Neural cell (in vitro differentiated cells): ENCODE measurements around the gene DCHS1. TPM values are rescaled to one million over a fixed set of nuclear protein-coding genes. Genes with fewer than 3 reads are reported as not detected.

Experiments
- H2AFZ ChIP-seq: fragments of 200-600, 300-800 bp; sonication (generic), shearing (Covaris generic); 2 replicates; pipeline ENCODE4 v1.6.0; 2014; ENCODE audit warnings: low read depth, mild to moderate bottlenecking, antibody characterized with exemption, low read length, moderate library complexity
- H3F3A ChIP-seq: fragments of 200-600 bp; shearing (Covaris generic); 2 replicates; pipeline ENCODE4 v1.6.1; 2016; ENCODE audit warnings: mild to moderate bottlenecking, moderate library complexity, mixed read lengths, antibody characterized with exemption, low read length; ENCODE audit not compliant: insufficient read depth, poor library complexity, severe bottlenecking
- H3K27ac ChIP-seq: fragments of 200-600, 300-800 bp; sonication (generic), shearing (Covaris generic); 2 replicates; pipeline ENCODE4 v1.5.1; 2014; ENCODE audit warnings: mild to moderate bottlenecking, low read length, moderate library complexity
- H3K27me3 ChIP-seq: fragments of 300-800, 200-600 bp; sonication (generic), shearing (Covaris generic); 2 replicates; pipeline ENCODE4 v1.6.0; 2014; ENCODE audit warnings: mild to moderate bottlenecking, low read depth, low read length, moderate library complexity; ENCODE audit not compliant: insufficient read depth
- H3K36me3 ChIP-seq: fragments of 300-800, 200-600 bp; sonication (generic), shearing (Covaris generic); 2 replicates; pipeline ENCODE4 v1.5.1; 2014; ENCODE audit warnings: mild to moderate bottlenecking, antibody characterized with exemption, low read length, moderate library complexity; ENCODE audit not compliant: insufficient read depth
- H3K4me2 ChIP-seq: fragments of 300-800, 200-600 bp; sonication (generic), shearing (Covaris generic); 2 replicates; pipeline ENCODE4 v1.6.0; 2014; ENCODE audit warnings: mild to moderate bottlenecking, low read length
- H3K4me3 ChIP-seq: fragments of 300-800, 200-600 bp; sonication (generic), shearing (Covaris generic); 2 replicates; pipeline ENCODE4 v1.5.1; 2014; ENCODE audit warnings: mild to moderate bottlenecking, low read length, moderate library complexity
- H3K79me2 ChIP-seq: fragments of 200-600 bp; shearing (Covaris generic); replicated peaks from 2 replicates; pipeline ENCODE4 v1.6.0; 2014; ENCODE audit warnings: mild to moderate bottlenecking, low read length, moderate library complexity; ENCODE audit not compliant: insufficient read depth
- H3K9ac ChIP-seq: fragments of 300-800, 200-600 bp; sonication (generic), shearing (Covaris generic); 2 replicates; pipeline ENCODE4 v1.6.1; 2016; ENCODE audit warnings: mild to moderate bottlenecking, low read length, mixed read lengths
- H3K9me2 ChIP-seq: fragments of 200-600 bp; shearing (Covaris generic); 2 replicates; pipeline ENCODE4 v1.6.1; 2016; ENCODE audit warnings: mild to moderate bottlenecking, low read length, mixed read lengths; ENCODE audit not compliant: insufficient read depth
- H3K9me3 ChIP-seq: fragments of 200-600, 300-800 bp; sonication (generic), shearing (Covaris generic); 2 replicates; pipeline ENCODE4 v1.6.1; 2016; ENCODE audit warnings: mild to moderate bottlenecking, mixed run types, low read length, moderate library complexity, mixed read lengths
- H4K20me1 ChIP-seq: fragments of 200-600 bp; shearing (Covaris generic); 2 replicates; pipeline ENCODE4 v1.6.1; 2016; ENCODE audit warnings: mild to moderate bottlenecking, mixed run types; ENCODE audit not compliant: insufficient read depth
- CTCF ChIP-seq: fragments of 450-650 bp; IDR thresholded peaks from 2 replicates; pipeline ENCODE4 v1.5.1; 2014; ENCODE audit warnings: antibody characterized with exemption, mild to moderate bottlenecking, moderate library complexity; ENCODE audit not compliant: poor library complexity, severe bottlenecking
- EP300 ChIP-seq: fragments of 450-650 bp; conservative IDR thresholded peaks from 2 replicates; pipeline ENCODE4 v1.6.1; 2014; ENCODE audit warnings: antibody characterized with exemption, mild to moderate bottlenecking, moderate library complexity; ENCODE audit not compliant: poor library complexity, severe bottlenecking
- EZH2 ChIP-seq: fragments of 200-600, 300-800 bp; shearing (Covaris generic), sonication (generic); IDR thresholded peaks from 2 replicates; pipeline ENCODE4 v1.6.1; 2014; ENCODE audit warnings: antibody characterized with exemption, low read length, borderline replicate concordance, mild to moderate bottlenecking; ENCODE audit not compliant: insufficient read depth, poor library complexity, severe bottlenecking
- MXI1 ChIP-seq: fragments of 450-650 bp; conservative IDR thresholded peaks from 2 replicates; pipeline ENCODE4 v1.6.1; 2014; ENCODE audit warnings: antibody characterized with exemption, mild to moderate bottlenecking; ENCODE audit not compliant: poor library complexity, severe bottlenecking
- POLR2AphosphoS5 ChIP-seq: IDR thresholded peaks from 2 replicates; pipeline ENCODE4 v1.6.1; 2012
- RAD21 ChIP-seq: fragments of 450-650 bp; conservative IDR thresholded peaks from 2 replicates; pipeline ENCODE4 v1.6.1; 2014; ENCODE audit warnings: antibody characterized with exemption, mild to moderate bottlenecking, moderate library complexity
- REST ChIP-seq: IDR thresholded peaks from 2 replicates; pipeline ENCODE4 v1.6.1; 2012; ENCODE audit warnings: borderline replicate concordance
- SMC3 ChIP-seq: fragments of 450-650 bp; conservative IDR thresholded peaks from 2 replicates; pipeline ENCODE4 v1.6.1; 2014; ENCODE audit warnings: antibody characterized with exemption, mild to moderate bottlenecking, moderate library complexity; ENCODE audit not compliant: poor library complexity
- TAF1 ChIP-seq: IDR thresholded peaks from 2 replicates; pipeline ENCODE4 v1.6.1; 2012; ENCODE audit warnings: low read depth
- polyA plus RNA-seq: library from polyadenylated mRNA; depleted of rRNA; stranded (reverse); fragments of >200 nt; gene quantifications from 2 replicates; pipeline ENCODE4 v1.2.3, GENCODE V29; 2014

Gene DCHS1
- polyA plus RNA-seq, 1 donor from 2014 or later = 30.1 TPM

DNA sequence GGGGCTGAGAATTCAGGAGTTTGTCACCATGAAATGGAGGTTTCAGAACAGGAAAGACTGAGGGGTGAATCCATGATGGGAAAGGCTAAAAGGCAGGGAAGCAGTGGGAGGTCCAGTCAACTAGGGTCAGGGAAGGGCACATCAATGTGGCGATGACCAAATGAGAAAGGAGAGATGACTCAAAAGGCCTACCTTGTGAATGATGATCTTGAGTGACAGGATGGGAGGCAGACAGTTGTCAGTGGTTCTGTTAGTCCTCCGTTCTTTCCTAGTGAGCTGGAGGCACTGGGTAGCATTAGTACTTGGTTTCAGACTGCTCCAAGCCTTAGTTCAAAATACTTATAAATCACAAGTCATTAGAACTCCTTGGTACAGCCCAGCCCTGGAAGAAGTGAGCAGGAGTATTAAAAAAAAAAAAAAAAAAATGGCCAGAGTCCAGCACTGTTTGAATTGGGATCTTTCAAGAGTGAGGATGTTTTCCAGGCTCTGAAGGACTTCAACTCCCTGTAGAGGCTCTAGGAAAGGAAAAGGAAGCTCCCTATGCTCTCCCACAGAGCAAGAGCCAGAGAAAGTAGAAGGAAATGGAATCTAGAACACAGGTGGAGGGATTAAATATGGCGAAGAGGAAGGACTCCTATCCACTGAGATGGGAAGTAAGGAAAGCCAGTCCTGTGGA, 8.3 kb upstream of the DCHS1 start:
- Histone ChIP-seq H3K4me2 (no peak overlapping the region), H2AFZ (no peak overlapping the region), H3F3A (no peaks in the 10 kb centered on the region), H4K20me1 (no peaks in the 10 kb centered on the region), H3K9me2 (no peaks in the 10 kb centered on the region), H3K9me3 (no peaks in the 10 kb centered on the region), H3K27ac (no peak overlapping the region), H3K27me3 (no peaks in the 10 kb centered on the region), H3K9ac (no peak overlapping the region), H3K4me3 (no peak overlapping the region), H3K36me3 (no peaks in the 10 kb centered on the region), H3K79me2 (no peaks in the 10 kb centered on the region)
- TF ChIP-seq EZH2 (no peak), RAD21 (no peak), SMC3 (no peak), TAF1 (no peak), CTCF (no peak), MXI1 (no peak), REST (no peak), EP300 (no peak), POLR2AphosphoS5 (no peak)

GRCh38 chr11:6660712-6661111, 5.1 kb upstream of the DCHS1 start:
- no peaks in the 10 kb centered on the region for H3K9me3 ChIP-seq
- H3K4me2 ChIP-seq = no peak overlapping the region

More at GRCh38 chr11:6660712-6661111, 5.1 kb upstream of the DCHS1 start:
- no peaks in the 10 kb centered on the region for H4K20me1 ChIP-seq
- peaks cover 12% of the 10 kb centered on the region for H3K79me2 ChIP-seq
- no peaks in the 10 kb centered on the region for H3K36me3 ChIP-seq
- no peak overlapping the region for H3K9ac ChIP-seq
- H3F3A ChIP-seq = no peaks in the 10 kb centered on the region
- TF ChIP-seq MXI1 (no peak), EP300 (no peak), RAD21 (no peak), CTCF (no peak), TAF1 (no peak), SMC3 (no peak), POLR2AphosphoS5 (no peak), EZH2 (no peak), REST (no peak)
- H3K27ac ChIP-seq = no peak overlapping the region
- no peak overlapping the region for H3K4me3 ChIP-seq
- no peaks in the 10 kb centered on the region for H3K9me2 ChIP-seq
- no peak overlapping the region for H2AFZ ChIP-seq
- H3K27me3 ChIP-seq = no peaks in the 10 kb centered on the region
